ENCODE results near the gene CELF4.

- TF ChIP-seq CTCF (IDR thresholded peaks at IDR 0.05) (no peak), POLR2AphosphoS5 (IDR thresholded peaks at IDR 0.05) (no peak)
These were observed 139.0 kb downstream of the CELF4 start for GRCh38 chr18:37426586-37426985.
